H9 (cell line): ENCODE data around the gene OSBP2. TPM values are rescaled to one million over a fixed set of nuclear protein-coding genes. Genes with fewer than 3 reads are reported as not detected.
"Not testable (repeated sequence)": the region's sequence is repeated elsewhere in the genome, so short reads cannot be mapped to it uniquely, and the experiment has no call there.

Experiments
- DNase-seq: peaks from one replicate; pipeline ENCODE4 v3.0.0-alpha.2; 2017
- H2AFZ ChIP-seq: one replicate; pipeline ENCODE4 v1.6.1; 2013; ENCODE audit warnings: mild to moderate bottlenecking, low read length, control low read depth, moderate library complexity
- H2AK5ac ChIP-seq: 2 replicates; pipeline ENCODE4 v1.6.1; 2013; ENCODE audit warnings: low read length, control low read depth, mixed read lengths; ENCODE audit not compliant: insufficient read length
- H2BK120ac ChIP-seq: one replicate; pipeline ENCODE4 v1.6.1; 2013; ENCODE audit warnings: low read depth, mild to moderate bottlenecking, low read length, control low read depth, inconsistent platforms; ENCODE audit not compliant: poor library complexity, severe bottlenecking
- H2BK12ac ChIP-seq: 2 replicates; pipeline ENCODE4 v1.6.1; 2013; ENCODE audit warnings: low read length, control low read depth, mixed read lengths, low read depth; ENCODE audit not compliant: insufficient read length
- H2BK15ac ChIP-seq: 2 replicates; pipeline ENCODE4 v1.6.1; 2013; ENCODE audit warnings: low read depth, low read length, control low read depth
- H2BK20ac ChIP-seq: one replicate; pipeline ENCODE4 v1.6.1; 2013; ENCODE audit warnings: low read depth, mild to moderate bottlenecking, low read length, control low read depth, inconsistent platforms; ENCODE audit not compliant: poor library complexity, severe bottlenecking
- H2BK5ac ChIP-seq: 2 replicates; pipeline ENCODE4 v1.6.1; 2013; ENCODE audit warnings: low read length, control low read depth, mixed read lengths; ENCODE audit not compliant: insufficient read length
- H3K14ac ChIP-seq: 2 replicates; pipeline ENCODE4 v1.6.1; 2013; ENCODE audit warnings: low read length, control low read depth; ENCODE audit not compliant: insufficient read depth
- H3K18ac ChIP-seq: 2 replicates; pipeline ENCODE4 v1.6.1; 2013; ENCODE audit warnings: low read depth, mild to moderate bottlenecking, mixed read lengths, low read length, control low read depth; ENCODE audit not compliant: insufficient read length
- H3K23ac ChIP-seq: 2 replicates; pipeline ENCODE4 v1.6.1; 2013; ENCODE audit warnings: low read length, control low read depth, mixed read lengths, low read depth; ENCODE audit not compliant: insufficient read length
- H3K23me2 ChIP-seq: 2 replicates; pipeline ENCODE4 v1.6.1; 2013; ENCODE audit warnings: low read depth, mild to moderate bottlenecking, mixed read lengths, low read length, control low read depth; ENCODE audit not compliant: insufficient read length, poor library complexity, severe bottlenecking
- H3K27ac ChIP-seq: 2 replicates; pipeline ENCODE4 v1.5.1; 2013; ENCODE audit warnings: low read length, control low read depth, mixed read lengths, low read depth; ENCODE audit not compliant: insufficient read length
- H3K27me3 ChIP-seq: 2 replicates; pipeline ENCODE4 v1.6.1; 2013; ENCODE audit warnings: low read length, control low read depth, inconsistent platforms; ENCODE audit not compliant: insufficient read depth
- H3K4ac ChIP-seq: 2 replicates; pipeline ENCODE4 v1.6.1; 2013; ENCODE audit warnings: low read depth, mild to moderate bottlenecking, control low read depth, inconsistent platforms, low read length, moderate library complexity
- H3K4me1 ChIP-seq: 2 replicates; pipeline ENCODE4 v1.6.1; 2013; ENCODE audit warnings: low read length, control low read depth, inconsistent platforms; ENCODE audit not compliant: insufficient read depth
- H3K4me2 ChIP-seq: 2 replicates; pipeline ENCODE4 v1.6.1; 2013; ENCODE audit warnings: low read length, control low read depth, mixed read lengths; ENCODE audit not compliant: insufficient read length, insufficient read depth
- H3K56ac ChIP-seq: 2 replicates; pipeline ENCODE4 v1.6.1; 2013; ENCODE audit warnings: low read depth, mild to moderate bottlenecking, mixed read lengths, low read length, control low read depth; ENCODE audit not compliant: insufficient read length
- H3K79me1 ChIP-seq: 2 replicates; pipeline ENCODE4 v1.6.1; 2013; ENCODE audit warnings: low read depth, mild to moderate bottlenecking, moderate library complexity, low read length, control low read depth, inconsistent platforms; ENCODE audit not compliant: insufficient read depth, poor library complexity, severe bottlenecking
- H3K79me2 ChIP-seq: 2 replicates; pipeline ENCODE4 v1.6.1; 2013; ENCODE audit warnings: low read length, control low read depth, inconsistent platforms; ENCODE audit not compliant: insufficient read depth
- H3K9ac ChIP-seq: 2 replicates; pipeline ENCODE4 v1.6.1; 2013; ENCODE audit warnings: low read length, control low read depth, mixed read lengths; ENCODE audit not compliant: insufficient read length; ENCODE audit errors: extremely low read depth
- H3K9me3 ChIP-seq: one replicate; pipeline ENCODE4 v1.6.1; 2013; ENCODE audit warnings: low read depth, low read length, inconsistent platforms; ENCODE audit not compliant: control insufficient read depth
- H3T11ph ChIP-seq: one replicate; pipeline ENCODE4 v1.6.1; 2013; ENCODE audit warnings: mild to moderate bottlenecking, low read length, control low read depth, inconsistent platforms
- H4K20me1 ChIP-seq: one replicate; pipeline ENCODE4 v1.6.1; 2013; ENCODE audit not compliant: control insufficient read depth, insufficient read length, insufficient read depth
- H4K5ac ChIP-seq: 2 replicates; pipeline ENCODE4 v1.6.1; 2013; ENCODE audit warnings: low read depth, mild to moderate bottlenecking, mixed read lengths, low read length, control low read depth; ENCODE audit not compliant: insufficient read length
- H4K8ac ChIP-seq: replicated peaks from 2 replicates; pipeline ENCODE4 v1.6.1; 2013; ENCODE audit warnings: low read length, control low read depth, mixed read lengths, low read depth; ENCODE audit not compliant: insufficient read length
- H4K91ac ChIP-seq: 2 replicates; pipeline ENCODE4 v1.6.1; 2013; ENCODE audit warnings: low read depth, mild to moderate bottlenecking, moderate library complexity, mixed read lengths, low read length, control low read depth; ENCODE audit not compliant: insufficient read length
- H3K27ac Mint-ChIP-seq, 3 experiments: 2 replicates in 2 of 3; 3 replicates in 1 of 3; pipeline ENCODE4 v1.8.0; 2020 to 2021; ENCODE audit warnings: mixed read lengths in 3 of 3, mild to moderate bottlenecking in 1 of 3, moderate library complexity in 1 of 3
- H3K27me3 Mint-ChIP-seq: 2 replicates; pipeline ENCODE4 v1.8.0; 2021; ENCODE audit warnings: low read depth, mild to moderate bottlenecking, moderate library complexity, mixed read lengths
- H3K36me3 Mint-ChIP-seq, 3 experiments: 2 replicates in 2 of 3; 3 replicates in 1 of 3; pipeline ENCODE4 v1.8.0; 2020 to 2021; ENCODE audit warnings: low read depth in 3 of 3, mixed read lengths in 3 of 3; ENCODE audit not compliant: insufficient read depth in 1 of 3
- H3K4me1 Mint-ChIP-seq, 2 experiments: 2 replicates each; pipeline ENCODE4 v1.8.0; 2020; ENCODE audit warnings: mixed read lengths in 2 of 2
- H3K4me3 Mint-ChIP-seq, 2 experiments: 2 replicates in 1 of 2; 3 replicates in 1 of 2; pipeline ENCODE4 v1.8.0; 2020 to 2021; ENCODE audit warnings: mild to moderate bottlenecking in 2 of 2, mixed read lengths in 2 of 2, moderate library complexity in 1 of 2
- H3K9me3 Mint-ChIP-seq, 2 experiments: 2 replicates in 1 of 2; 3 replicates in 1 of 2; pipeline ENCODE4 v1.8.0; 2020; ENCODE audit warnings: mild to moderate bottlenecking in 2 of 2, mixed read lengths in 2 of 2, moderate library complexity in 1 of 2
- CTCF ChIP-seq: fragments of 200-600 bp; sonication (generic); conservative IDR thresholded peaks from 3 replicates; pipeline ENCODE4 v1.8.0; 2021; ENCODE audit warnings: antibody characterized with exemption, mild to moderate bottlenecking
- WGBS: extraction: QIAGEN DNeasy Blood & Tissue Kit; methylation state at CpG from one replicate; pipeline ENCODE4 v1.1.7; 2013; ENCODE audit warnings: missing lambda C conversion rate, low lambda C conversion rate, mixed read lengths; ENCODE audit not compliant: insufficient read length; ENCODE audit errors: extremely low coverage; 5-methylcytosine and 5-hydroxymethylcytosine counted together
- total RNA-seq: library from RNA; stranded (reverse); gene quantifications from 2 replicates; pipeline ENCODE4 v1.2.1, GENCODE V29; 2021

Gene OSBP2
- total RNA-seq, 1 experiment from 2014 or later = 3.4 TPM

GRCh38 chr22:30675436-30675835 lies 19.2 kb upstream of the OSBP2 start:
- Histone ChIP-seq H2AFZ (no peak overlapping the region), H3K18ac (no peak overlapping the region), H2BK12ac (no peak overlapping the region), H4K91ac (no peak overlapping the region), H4K8ac (no peak overlapping the region), H3K23ac (no peak overlapping the region), H3K79me2 (no peaks in the 10 kb centered on the region), H3K27me3 (no peaks in the 10 kb centered on the region), H3K14ac (no peak overlapping the region), H2BK20ac (no peak overlapping the region), H3K4ac (no peak overlapping the region), H3K56ac (no peak overlapping the region), H3K79me1 (no peaks in the 10 kb centered on the region), H2BK120ac (no peak overlapping the region), H3K4me1 (no peaks in the 10 kb centered on the region), H2AK5ac (no peak overlapping the region), H2BK5ac (no peak overlapping the region), H3K4me2 (no peak overlapping the region), H4K20me1 (no peaks in the 10 kb centered on the region), H4K5ac (no peak overlapping the region), H3T11ph (no peak overlapping the region), H3K9me3 (no peaks in the 10 kb centered on the region), H3K9ac (no peak overlapping the region), H3K27ac (no peak overlapping the region), H3K23me2 (no peaks in the 10 kb centered on the region), H2BK15ac (no peak overlapping the region)
- Mint-ChIP-seq H3K4me3 (no peak overlapping the region), H3K36me3 (no peaks in the 10 kb centered on the region; a peak in 1 of 7 replicates), H3K27me3 (peaks cover 25% of the 10 kb centered on the region), H3K27ac (no peak overlapping the region), H3K9me3 (no peaks in the 10 kb centered on the region), H3K4me1 (peaks cover 14 to 18% of the 10 kb centered on the region in 2 experiments)
- no peak for DNase-seq
- no peak for TF ChIP-seq CTCF
- WGBS = no CpG with 5 or more reads among the region's 9 CpGs

GRCh38 chr22:30676565-30676964 lies 18.1 kb upstream of the OSBP2 start:
- H3K14ac ChIP-seq, H4K20me1 ChIP-seq, H3K23me2 ChIP-seq, H3K23ac ChIP-seq, H2BK120ac ChIP-seq, H3K56ac ChIP-seq, H3T11ph ChIP-seq, H3K27ac ChIP-seq, H4K91ac ChIP-seq, H3K9me3 Mint-ChIP-seq, H2BK5ac ChIP-seq, H3K36me3 Mint-ChIP-seq, H2BK15ac ChIP-seq, H3K9me3 ChIP-seq, H3K27ac Mint-ChIP-seq, H3K4ac ChIP-seq, H4K8ac ChIP-seq, H3K4me1 ChIP-seq, H3K9ac ChIP-seq, H3K79me2 ChIP-seq, H3K4me3 Mint-ChIP-seq, DNase-seq, H3K18ac ChIP-seq, H2AFZ ChIP-seq, H2BK20ac ChIP-seq, H2BK12ac ChIP-seq, H3K27me3 ChIP-seq, H3K4me2 ChIP-seq, H4K5ac ChIP-seq, H2AK5ac ChIP-seq, H3K79me1 ChIP-seq: not testable (repeated sequence)
- peaks cover 15% of the 10 kb centered on the region for H3K27me3 Mint-ChIP-seq
- peaks cover 22 to 25% of the 10 kb centered on the region in 2 experiments for H3K4me1 Mint-ChIP-seq
- no CpG with 5 or more reads among the region's 3 CpGs for WGBS
